Suppressor macrophage treated with lipopolysaccharide for 4 hours (primary cell): ENCODE data around the gene ARGLU1.
A peak's percentile ranks its signal among the peaks of the same experiment; 100 is the strongest.

Source experiments
- DNase-seq: peaks from one replicate; pipeline ENCODE4 v3.0.0-alpha.2; 2020

The ARGLU1 gene

DNA sequence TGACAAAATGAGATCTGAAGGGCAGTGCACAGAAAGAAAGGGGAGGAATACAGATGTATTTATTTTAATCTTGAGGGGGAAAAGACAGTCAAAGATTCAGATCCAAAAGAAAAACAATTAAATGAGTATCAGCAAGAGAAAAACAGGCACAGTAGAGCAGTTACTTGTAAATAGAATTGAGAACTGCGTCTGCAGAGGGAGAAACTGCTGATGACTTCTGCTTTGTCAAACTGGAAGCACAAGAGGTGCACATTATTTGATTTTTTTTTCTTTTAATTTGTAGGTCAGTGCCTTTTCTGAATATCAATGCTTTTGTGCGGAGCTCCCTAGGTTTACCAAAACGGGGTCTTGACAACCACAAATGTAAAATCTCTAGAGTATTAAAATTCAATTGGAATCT is 69.8 kb downstream of the ARGLU1 start:
- DNase-seq = no peak

DNA sequence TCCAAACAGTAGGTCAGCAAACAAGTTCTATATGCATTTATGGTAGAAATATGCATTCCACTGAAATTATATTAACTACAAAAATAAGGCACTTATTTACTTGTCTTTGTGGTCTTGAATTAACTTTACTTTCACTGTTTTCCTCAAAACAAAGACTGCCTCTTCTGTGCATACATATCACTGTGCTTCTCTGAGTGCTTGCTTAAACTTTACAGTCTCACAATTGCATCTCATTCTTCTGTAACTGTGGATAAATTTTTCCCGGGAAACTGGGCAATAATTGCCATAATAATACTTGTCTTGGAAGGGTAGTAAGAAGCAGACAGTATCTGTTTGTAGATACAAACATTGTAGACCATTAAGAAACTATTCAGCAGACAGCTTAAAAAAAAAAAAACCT is 70.9 kb downstream of the ARGLU1 start:
- no peak for DNase-seq

DNA sequence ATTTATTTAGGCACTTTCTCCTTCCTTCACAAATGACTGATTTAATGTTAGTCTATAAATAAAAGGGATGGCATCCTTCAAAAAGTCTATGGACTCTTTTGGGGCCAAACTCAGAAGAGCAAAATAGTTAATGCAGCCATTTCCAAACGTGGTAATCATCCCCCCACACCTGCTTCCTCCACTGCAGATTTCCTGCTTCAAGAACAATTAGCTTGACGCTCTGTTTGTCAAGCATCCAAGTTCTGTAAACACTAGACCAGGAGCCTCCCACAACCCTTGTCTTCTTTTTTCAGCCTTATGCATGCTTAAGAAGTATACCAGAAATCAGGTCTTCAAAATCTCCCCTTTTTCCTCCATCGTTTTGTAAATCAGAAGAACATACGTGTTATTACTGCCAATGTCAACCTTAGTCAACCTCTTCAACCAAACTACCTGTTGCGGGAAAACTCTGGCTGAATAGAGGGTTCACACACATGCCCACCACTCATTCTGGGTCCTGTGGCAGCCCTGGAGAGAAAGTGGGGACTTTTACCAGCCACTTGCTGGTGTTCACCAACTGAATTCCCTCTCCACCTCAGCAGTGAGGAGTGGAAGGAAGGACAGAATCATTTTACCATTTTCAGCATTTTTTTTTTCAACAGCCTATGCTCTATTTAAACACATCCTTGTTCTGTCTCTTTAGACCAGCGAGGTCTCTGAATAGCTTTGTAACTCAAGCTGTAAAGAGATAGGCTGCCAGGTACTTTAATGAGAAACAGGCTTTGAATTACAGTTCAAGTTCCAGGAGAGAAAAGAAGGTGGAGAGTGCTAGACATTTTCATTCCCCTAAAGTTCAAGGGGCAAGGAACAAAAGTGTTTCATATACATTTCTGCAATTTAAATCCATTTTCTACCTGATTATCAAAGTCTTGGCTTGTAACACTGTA is 71.6 kb downstream of the ARGLU1 start:
- no peak for DNase-seq

DNA sequence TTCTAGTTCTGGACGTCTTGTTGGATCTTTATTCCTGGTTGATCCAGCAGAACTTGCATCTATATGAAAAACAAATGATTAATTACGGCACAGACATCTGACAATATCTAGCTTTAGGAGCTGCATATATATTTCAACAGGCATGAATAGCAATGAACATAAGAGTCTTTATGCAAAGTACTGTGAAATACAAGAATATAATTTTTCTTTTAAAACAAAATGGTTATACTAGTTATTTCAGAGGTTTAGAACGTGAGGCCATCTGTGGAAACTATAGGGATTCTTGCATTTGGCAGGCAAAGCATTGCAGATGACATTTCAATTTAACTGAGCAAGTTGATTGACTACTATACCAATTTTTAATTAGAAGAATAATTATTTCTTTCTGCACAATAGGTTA is 73.0 kb downstream of the ARGLU1 start:
- DNase-seq = no peak

DNA sequence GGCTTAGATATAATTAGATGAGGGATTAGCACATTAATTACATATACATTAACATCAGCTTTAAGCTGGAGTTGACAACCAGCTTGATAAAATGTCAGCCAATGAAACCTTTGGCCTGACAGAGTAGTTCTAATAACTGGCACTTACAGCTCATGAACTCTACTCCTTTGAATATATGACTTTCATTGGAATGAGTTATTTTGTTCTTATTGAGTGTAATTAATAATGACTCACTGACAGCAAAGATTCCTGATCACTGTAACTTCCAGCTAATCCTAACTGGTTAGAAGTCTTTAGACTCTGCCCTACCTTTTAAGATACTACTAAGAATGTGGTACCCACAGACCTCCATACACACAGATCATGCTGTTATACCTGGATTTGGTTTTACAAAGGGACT is 73.4 kb downstream of the ARGLU1 start:
- no peak for DNase-seq

DNA sequence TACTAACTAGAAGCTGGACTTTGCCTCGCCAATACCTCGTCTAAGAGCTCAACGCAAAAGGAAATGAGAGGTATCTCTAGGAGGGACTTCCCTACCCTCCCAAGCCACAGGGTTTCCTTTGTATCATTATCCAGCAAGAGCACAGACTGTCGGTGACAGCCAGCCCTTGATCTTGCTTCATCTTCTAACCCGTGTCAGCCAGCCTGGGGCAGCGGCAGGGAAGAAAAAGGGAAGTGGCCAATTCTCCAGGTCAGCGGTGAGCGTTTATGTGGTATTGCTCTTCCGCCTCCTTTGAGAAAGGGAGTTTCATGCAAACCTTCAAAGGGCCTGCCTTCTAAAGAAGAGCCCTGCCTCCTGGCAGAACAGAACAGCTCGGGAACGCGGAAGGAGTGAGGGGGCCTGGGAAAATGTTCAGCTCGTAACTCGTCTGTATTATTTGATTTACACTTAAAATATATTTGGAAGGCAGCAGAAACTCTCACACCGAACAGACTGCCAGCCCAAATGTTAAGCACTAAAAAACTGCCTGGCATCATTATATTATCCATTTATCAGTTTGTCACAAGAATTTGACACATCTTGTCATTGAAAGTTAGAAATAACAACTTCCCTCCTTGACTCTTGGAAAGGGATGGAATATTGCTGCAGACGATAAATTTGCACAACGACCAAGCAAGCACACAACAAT is 74.3 kb downstream of the ARGLU1 start:
- DNase-seq = peak; percentile 30

DNA sequence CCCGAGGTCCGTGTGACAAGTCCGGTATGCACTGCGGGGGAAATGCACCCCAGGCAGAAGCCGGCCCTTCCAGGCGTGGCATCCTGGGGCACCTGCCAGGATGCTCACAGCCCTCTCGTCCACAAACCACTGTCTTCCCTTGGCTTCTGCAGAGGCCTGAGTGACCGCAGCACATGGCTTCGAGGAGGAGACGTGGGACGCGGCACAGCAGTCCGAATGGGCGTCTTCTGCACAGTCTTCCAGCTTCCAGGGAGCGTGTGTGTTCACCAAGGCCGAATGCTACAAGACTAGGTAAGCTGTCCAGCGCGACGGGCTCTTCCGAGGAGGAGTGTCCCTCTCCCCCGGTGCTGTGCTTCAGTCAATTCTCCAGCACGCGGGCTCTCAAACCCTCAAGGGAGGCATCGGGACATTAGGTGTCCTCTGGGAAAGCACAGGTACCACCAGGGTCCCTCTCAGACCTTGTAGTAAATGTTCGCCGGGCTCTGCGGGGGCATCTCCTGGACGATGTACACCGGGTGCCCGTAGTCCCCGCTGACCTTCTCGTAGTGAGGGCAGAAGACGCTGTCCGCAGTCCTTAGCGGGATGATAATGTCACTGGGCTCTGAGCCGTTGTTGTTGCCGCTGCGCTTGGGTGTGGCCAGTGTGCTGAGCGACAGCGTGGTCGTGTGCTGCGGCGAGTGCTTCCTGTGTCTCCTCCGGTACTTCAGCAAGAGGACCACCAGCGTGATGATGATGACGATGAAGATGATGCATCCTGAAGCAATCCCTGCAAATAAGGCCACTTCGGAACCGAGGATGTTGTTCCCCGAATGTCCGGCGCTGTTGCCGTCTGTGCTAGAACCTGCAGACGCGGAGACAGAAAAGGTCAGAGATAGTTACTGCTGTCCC is 75.1 kb downstream of the ARGLU1 start:
- DNase-seq = no peak

DNA sequence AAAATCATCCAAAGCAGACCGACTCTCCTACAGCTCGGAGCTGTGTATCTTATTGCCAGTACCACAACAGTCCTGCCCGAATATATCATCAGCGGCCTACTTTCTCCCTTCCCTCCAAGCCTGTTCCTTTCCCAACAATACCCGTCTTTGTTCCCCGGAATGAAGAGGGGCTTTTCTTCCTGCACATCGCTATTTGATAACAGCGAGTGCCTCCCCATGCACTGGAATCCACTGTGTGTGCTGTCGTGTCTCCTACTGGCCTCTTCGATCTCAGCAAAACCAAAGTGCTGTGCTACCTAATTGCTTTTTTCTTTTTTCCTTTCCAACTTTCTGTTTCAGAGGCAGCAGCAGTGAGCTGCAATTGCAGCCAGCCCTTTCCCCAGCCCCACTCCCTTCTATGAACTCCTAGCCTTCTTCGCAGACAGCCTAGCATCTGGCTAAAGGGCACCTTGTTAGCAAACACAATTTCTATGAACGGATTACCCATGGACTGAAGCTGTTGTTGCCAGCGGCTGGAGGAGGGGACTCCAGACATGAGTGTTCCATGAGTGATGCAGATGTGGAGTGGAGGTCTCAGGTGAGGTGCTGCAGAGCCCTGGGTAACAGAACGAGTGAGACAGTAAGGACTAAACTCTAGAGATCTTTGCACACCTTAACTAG is 75.9 kb downstream of the ARGLU1 start:
- no peak for DNase-seq
